GM12892 (cell line): Measurements from ENCODE around the gene TMEM131.

Source experiments
- DNase-seq: peaks from one replicate; pipeline ENCODE4 v3.0.0; 2011; ENCODE audit not compliant: insufficient read length
- FAIRE-seq: peaks from 2 replicates; lab custom pipeline; 2011; peaks lifted over from hg19 to GRCh38; lab: Jason Lieb, UNC
- POLR2A ChIP-seq: IDR thresholded peaks from 2 replicates; pipeline ENCODE4 v1.6.1; 2011; ENCODE audit warnings: low read depth, low read length, control low read depth
- POLR2AphosphoS5 ChIP-seq: IDR thresholded peaks from 2 replicates; pipeline ENCODE4 v1.6.1; 2011; ENCODE audit warnings: low read depth, low read length, control low read depth
- TAF1 ChIP-seq: IDR thresholded peaks from 2 replicates; pipeline ENCODE4 v1.6.1; 2011; ENCODE audit warnings: low read depth, mild to moderate bottlenecking, control low read depth, low read length, borderline replicate concordance

The TMEM131 gene

GRCh38 chr2:97983134-97983533, 12.6 kb downstream of the TMEM131 start:
- no peak for DNase-seq
- FAIRE-seq, result no peak
- no peak for TF ChIP-seq TAF1
- TF ChIP-seq POLR2A, result no peak
- no peak for TF ChIP-seq POLR2AphosphoS5

- DNase-seq (no peak), FAIRE-seq (no peak)
Observed at GRCh38 chr2:97982621-97983020, 13.1 kb downstream of the TMEM131 start.

DNA sequence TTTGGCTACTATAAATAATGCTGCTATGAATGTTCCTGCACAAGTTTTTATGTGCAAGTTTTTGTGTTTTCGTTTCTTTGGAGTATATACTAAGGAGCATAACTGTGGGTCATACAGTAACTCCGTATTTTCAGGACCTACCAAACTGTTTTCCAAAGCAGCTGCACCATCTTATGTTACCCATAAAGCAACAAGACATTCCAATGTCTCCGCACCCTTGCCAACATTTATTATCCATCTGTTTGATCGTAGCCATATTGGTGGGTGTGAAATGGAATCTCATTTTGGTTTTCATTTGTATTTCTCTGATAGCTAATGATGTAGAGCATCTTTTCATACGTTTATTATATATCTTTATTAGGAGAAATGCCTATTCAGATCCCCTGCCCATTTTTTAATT, 13.8 kb downstream of the TMEM131 start:
- DNase-seq (no peak), FAIRE-seq (no peak)
- no peak for TF ChIP-seq TAF1
- TF ChIP-seq POLR2A, result no peak
- TF ChIP-seq POLR2AphosphoS5, result no peak

More at GRCh38 chr2:97982621-97983020, 13.1 kb downstream of the TMEM131 start:
- TF ChIP-seq POLR2AphosphoS5, result no peak
- no peak for TF ChIP-seq POLR2A
- no peak for TF ChIP-seq TAF1

DNA sequence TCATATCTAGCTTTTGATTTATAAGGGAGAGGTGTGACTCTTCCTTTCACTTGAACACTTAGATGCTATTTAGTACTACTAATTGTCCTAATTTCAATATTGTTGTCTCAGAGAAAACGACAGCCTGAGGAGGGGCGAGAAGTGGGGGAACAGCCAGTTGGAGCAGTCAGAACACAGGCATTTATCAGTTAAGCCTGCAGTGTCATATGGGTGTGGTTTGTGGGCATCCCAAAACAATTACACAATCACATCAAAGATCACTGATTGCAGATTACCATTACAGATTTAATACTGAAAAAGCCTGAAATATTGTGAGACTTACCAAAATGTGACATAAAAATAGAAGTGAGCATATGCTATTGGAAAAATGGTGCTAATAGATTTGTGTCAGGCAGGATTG, 15.8 kb downstream of the TMEM131 start:
- DNase-seq (no peak), FAIRE-seq (no peak)
- no peak for TF ChIP-seq POLR2AphosphoS5
- no peak for TF ChIP-seq TAF1
- TF ChIP-seq POLR2A, result no peak

DNA sequence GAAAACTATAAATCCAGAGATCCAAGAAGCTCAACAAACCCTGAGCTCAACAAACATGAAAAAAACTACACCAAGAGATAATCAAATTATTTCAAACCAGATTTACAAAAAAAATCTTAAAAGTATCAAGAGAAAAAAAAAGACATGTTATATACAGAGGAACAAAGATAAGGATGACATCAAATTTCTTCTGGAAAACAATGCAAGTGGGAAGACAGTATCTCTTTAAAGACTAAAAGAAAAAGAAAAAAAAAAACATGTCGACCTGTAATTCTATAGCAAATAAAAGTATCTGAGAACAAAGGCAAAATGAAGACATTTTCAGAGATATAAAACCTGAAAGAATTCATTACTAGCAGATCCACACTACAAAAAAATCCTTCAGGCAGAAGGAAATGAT, 21.3 kb downstream of the TMEM131 start:
- TF ChIP-seq POLR2AphosphoS5 (no peak), TAF1 (no peak), POLR2A (no peak)
- FAIRE-seq (no peak), DNase-seq (no peak)

DNA sequence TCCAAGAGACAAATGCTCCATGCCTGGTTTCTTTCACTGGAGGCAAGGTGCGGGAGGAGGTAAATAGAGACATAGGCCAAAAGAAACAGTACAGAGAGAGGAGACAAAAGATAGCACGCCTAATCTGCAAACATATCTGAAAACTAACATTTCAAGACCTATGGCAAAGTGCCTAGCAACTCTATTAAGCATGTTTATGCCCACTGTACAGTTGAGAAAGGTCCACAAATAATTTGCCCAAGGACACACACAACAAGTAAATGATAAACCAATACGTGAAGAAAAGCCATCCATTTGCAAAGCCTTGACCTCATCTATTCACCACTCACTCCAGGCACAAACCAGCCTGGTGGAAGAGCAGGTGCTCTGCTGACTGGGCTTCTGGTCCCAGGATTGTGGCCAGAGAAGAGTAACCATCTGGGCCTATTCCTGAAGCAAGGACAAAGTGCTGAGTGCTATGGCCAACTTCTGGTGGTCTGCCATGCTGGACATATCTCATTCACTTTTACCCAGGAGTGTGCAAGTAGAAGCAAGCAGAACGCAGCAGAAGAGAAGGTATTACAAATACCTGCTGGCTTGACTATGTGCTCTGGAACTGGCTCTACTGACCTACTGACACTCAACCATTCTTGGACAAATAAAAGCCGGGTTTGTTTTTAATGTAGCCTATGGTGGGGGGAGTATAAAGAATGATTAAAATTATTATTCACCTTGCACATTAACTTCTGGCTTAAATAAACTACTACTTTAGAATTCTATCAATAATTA, 25.3 kb downstream of the TMEM131 start:
- DNase-seq, result no peak
- TF ChIP-seq POLR2A (no peak), POLR2AphosphoS5 (no peak), TAF1 (no peak)
- no peak for FAIRE-seq

- FAIRE-seq (peak; percentile 73), DNase-seq (no peak)
- TF ChIP-seq TAF1, result no peak
- TF ChIP-seq POLR2A, result no peak
- no peak for TF ChIP-seq POLR2AphosphoS5
Observed at GRCh38 chr2:97969081-97970067, 26.4 kb downstream of the TMEM131 start.

- no peak for FAIRE-seq
- DNase-seq, result no peak
- TF ChIP-seq TAF1 (no peak), POLR2A (no peak), POLR2AphosphoS5 (no peak)
Observed at GRCh38 chr2:97967931-97968627, 27.7 kb downstream of the TMEM131 start.

DNA sequence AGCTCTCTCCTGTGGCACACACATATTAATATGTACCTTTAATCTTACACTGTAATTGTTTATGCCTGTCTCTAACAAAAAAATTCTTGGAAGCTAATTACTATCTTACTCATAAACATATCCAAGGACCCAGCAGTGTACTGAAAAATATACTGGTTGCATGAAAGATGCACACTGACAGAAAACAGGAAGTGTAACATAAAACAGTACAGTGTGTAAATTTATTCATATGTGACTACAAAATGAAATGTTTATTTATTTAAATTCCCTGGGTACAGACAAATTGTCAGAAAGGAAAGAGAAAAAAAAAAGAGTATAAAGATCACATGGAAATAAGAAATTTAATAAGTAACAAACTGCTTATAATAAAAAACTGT, 28.5 kb downstream of the TMEM131 start:
- no peak for FAIRE-seq
- DNase-seq, result no peak
- TF ChIP-seq POLR2AphosphoS5 (no peak), TAF1 (no peak), POLR2A (no peak)

DNA sequence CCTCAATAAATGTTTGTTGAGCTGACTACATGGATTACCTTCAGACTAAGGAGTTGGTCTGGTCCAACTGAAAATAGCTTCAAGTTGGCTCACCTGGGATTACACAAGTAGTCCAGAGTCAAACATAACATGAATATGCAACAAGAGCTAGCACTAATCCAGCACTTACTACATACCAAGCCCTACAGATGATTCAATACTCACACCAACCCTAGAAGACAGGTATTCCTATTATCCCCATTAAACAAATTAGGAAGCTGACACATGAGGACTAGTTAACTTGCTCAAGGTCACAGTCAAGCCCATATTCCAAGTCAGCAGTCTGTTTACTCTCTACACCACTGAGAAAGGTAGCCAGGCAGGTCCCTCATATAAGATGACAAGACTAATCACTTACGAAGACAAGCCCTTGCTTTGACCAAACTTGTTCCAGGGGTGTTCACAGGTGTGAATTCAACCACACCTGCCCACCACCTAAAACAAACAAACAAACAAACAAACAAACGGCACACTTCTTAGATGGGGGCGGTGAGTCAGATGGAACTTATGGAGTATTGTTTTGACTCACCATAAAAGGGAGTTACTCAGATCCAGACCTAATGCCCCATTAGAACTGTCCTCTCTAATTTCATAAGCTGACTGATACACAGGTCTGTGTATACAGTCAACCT, 29.1 kb downstream of the TMEM131 start:
- DNase-seq, result no peak
- peak; percentile 60 for FAIRE-seq
- TF ChIP-seq POLR2AphosphoS5 (no peak), POLR2A (no peak), TAF1 (no peak)

GRCh38 chr2:97965116-97965515, 30.6 kb downstream of the TMEM131 start:
- no peak for DNase-seq
- TF ChIP-seq POLR2AphosphoS5 (no peak), TAF1 (no peak), POLR2A (no peak)
- no peak for FAIRE-seq
